B cell (primary cell): ENCODE measurements around the gene PRUNE1. TPM values are rescaled to one million over a fixed set of nuclear protein-coding genes. Genes with fewer than 3 reads are reported as not detected.

Experiments
- ATAC-seq: fragments of 200-7000 bp; cut with Tn5 transposase; one replicate; pipeline ENCODE4 v1.10.0; 2021; ENCODE audit warnings: low read depth, mild to moderate bottlenecking, moderate number of reproducible peaks, moderate library complexity
- CTCF ChIA-PET: fragments of 350-600 bp; sonication (Branson Sonifier 250); formaldehyde crosslinking; loops from one replicate; lab custom pipeline; 2021; ENCODE audit warnings: antibody characterized with exemption, inconsistent platforms; lab: Charles Lee
- POLR2A ChIA-PET: fragments of 350-600 bp; sonication (Branson Sonifier 250); formaldehyde crosslinking; loops from one replicate; lab custom pipeline; 2021; ENCODE audit warnings: antibody characterized with exemption; lab: Charles Lee
- DNase-seq: peaks from one replicate; pipeline ENCODE4 v3.0.0; 2013
- H2AFZ ChIP-seq: 2 replicates; pipeline ENCODE4 v1.6.1; 2012; ENCODE audit warnings: mild to moderate bottlenecking, low read depth, low read length; ENCODE audit not compliant: insufficient read depth, poor library complexity, severe bottlenecking
- H3K27ac ChIP-seq, 2 donors: 1 replicate in 1 of 2; 2 replicates in 1 of 2; pipeline ENCODE4 v1.5.1; 2012 to 2013; ENCODE audit warnings: low read length in 2 of 2, mild to moderate bottlenecking in 2 of 2, moderate library complexity in 1 of 2
- H3K27me3 ChIP-seq, 4 experiments: fragments of 200-600 bp in 1 of 4; sonication (generic) in 1 of 4; replicated peaks in 1 of 4; 1 replicate in 2 of 4; 2 replicates in 2 of 4; pipeline versions ENCODE4 v1.6.1 to v1.7.0; 2013 to 2016; ENCODE audit warnings: low read length in 3 of 4, mild to moderate bottlenecking in 2 of 4, mixed read lengths in 1 of 4, moderate library complexity in 1 of 4; ENCODE audit not compliant: insufficient read depth in 4 of 4, control insufficient read depth in 3 of 4; ENCODE audit errors: control extremely low read depth in 1 of 4
- H3K36me3 ChIP-seq, 2 experiments: replicated peaks in 1 of 2; 1 replicate in 1 of 2; 2 replicates in 1 of 2; pipeline versions ENCODE4 v1.6.1 to v1.7.1; 2013; ENCODE audit warnings: low read length in 1 of 2; ENCODE audit not compliant: insufficient read depth in 2 of 2, control insufficient read depth in 1 of 2; ENCODE audit errors: control extremely low read depth in 1 of 2, extremely low read depth in 1 of 2
- H3K4me1 ChIP-seq, 2 donors: fragments of 200-600 bp in 1 of 2; sonication (generic) in 1 of 2; 1 replicate in 1 of 2; 2 replicates in 1 of 2; pipeline versions ENCODE4 v1.5.1 to v1.6.1; 2013 to 2017; ENCODE audit warnings: low read length in 2 of 2; ENCODE audit not compliant: control insufficient read depth in 2 of 2, insufficient read depth in 2 of 2
- H3K4me2 ChIP-seq: replicated peaks from 2 replicates; pipeline ENCODE3; 2012; ENCODE audit warnings: mild to moderate bottlenecking, low read depth, low read length; ENCODE audit not compliant: poor library complexity, severe bottlenecking
- H3K4me3 ChIP-seq, 5 experiments: fragments of 200-600 bp in 1 of 5; sonication (generic) in 1 of 5; 1 replicate in 3 of 5; 2 replicates in 2 of 5; pipeline versions ENCODE4 v1.5.1 to v1.7.0; 2011 to 2016; ENCODE audit warnings: low read length in 4 of 5, mild to moderate bottlenecking in 4 of 5, low read depth in 2 of 5, control low read depth in 1 of 5, moderate library complexity in 1 of 5; ENCODE audit not compliant: insufficient read depth in 1 of 5; ENCODE audit errors: control extremely low read depth in 1 of 5, extremely low read depth in 1 of 5
- H3K79me2 ChIP-seq: fragments of 200-600 bp; sonication (generic); one replicate; pipeline ENCODE4 v1.6.0; 2016; ENCODE audit warnings: low read length; ENCODE audit not compliant: control insufficient read depth, insufficient read depth
- H3K9ac ChIP-seq: fragments of 200-600 bp; sonication (generic); 2 replicates; pipeline ENCODE4 v1.6.1; 2017; ENCODE audit warnings: mild to moderate bottlenecking, low read length, moderate library complexity
- H3K9me3 ChIP-seq, 3 donors: one replicate each; pipeline versions ENCODE4 v1.6.1 to v1.7.1; 2013; ENCODE audit warnings: low read length in 2 of 3; ENCODE audit not compliant: control insufficient read depth in 2 of 3, insufficient read depth in 1 of 3; ENCODE audit errors: control extremely low read depth in 1 of 3
- H4K20me1 ChIP-seq: 2 replicates; pipeline ENCODE4 v1.6.0; 2012; ENCODE audit warnings: mild to moderate bottlenecking, low read length; ENCODE audit not compliant: insufficient read depth, control insufficient read depth, poor library complexity, severe bottlenecking
- H3K27ac Mint-ChIP-seq: one replicate; pipeline ENCODE4 v1.8.0; 2021; ENCODE audit warnings: mixed read lengths
- H3K27me3 Mint-ChIP-seq: one replicate; pipeline ENCODE4 v1.8.0; 2021; ENCODE audit warnings: mixed read lengths
- H3K4me1 Mint-ChIP-seq: one replicate; pipeline ENCODE4 v1.8.0; 2021; ENCODE audit warnings: mixed read lengths
- H3K4me3 Mint-ChIP-seq: one replicate; pipeline ENCODE4 v1.8.0; 2021; ENCODE audit warnings: mixed read lengths
- H3K9me3 Mint-ChIP-seq: one replicate; pipeline ENCODE4 v1.8.0; 2022; ENCODE audit warnings: mixed read lengths; ENCODE audit not compliant: insufficient read depth
- EZH2 ChIP-seq: IDR thresholded peaks from 2 replicates; pipeline ENCODE4 v1.6.1; 2012; ENCODE audit warnings: borderline replicate concordance, low read depth, mild to moderate bottlenecking, moderate library complexity, low read length; ENCODE audit not compliant: insufficient read depth, poor library complexity, severe bottlenecking
- WGBS: methylation state at CpG from one replicate; pipeline ENCODE4 v1.1.5; 2013; ENCODE audit warnings: missing lambda C conversion rate; ENCODE audit not compliant: insufficient coverage; 5-methylcytosine and 5-hydroxymethylcytosine counted together
- intact Hi-C: fragments of 100-400 bp; cut with micrococcal nuclease; formaldehyde crosslinking; loops from one replicate; pipeline ENCODE4 v1.10.0; 2022
- polyA plus RNA-seq: library from polyadenylated mRNA; depleted of rRNA; stranded (reverse); fragments of >200 nt; gene quantifications from 2 replicates; pipeline ENCODE4 v1.2.3, GENCODE V29; 2012
- total RNA-seq, 2 donors: library from RNA; stranded (reverse); fragments of 120-200 nt in 1 of 2; gene quantifications; 1 replicate in 1 of 2; 2 replicates in 1 of 2; pipeline versions ENCODE4 v1.2.3 to v1.2.4, GENCODE V29; 2013 to 2022
- TF ChIP-seq, protein P1 (sequence below): fragments of 200-600 bp; IDR thresholded peaks from one replicate; pipeline ENCODE4 v1.8.0; 2022; ENCODE audit warnings: antibody characterized with exemption, mild to moderate bottlenecking

Gene PRUNE1
- total and polyA plus RNA-seq, 2 donors (not counting 1 experiment from before 2014, with no cell fraction given): 15.9 to 21.3 TPM

DNA sequence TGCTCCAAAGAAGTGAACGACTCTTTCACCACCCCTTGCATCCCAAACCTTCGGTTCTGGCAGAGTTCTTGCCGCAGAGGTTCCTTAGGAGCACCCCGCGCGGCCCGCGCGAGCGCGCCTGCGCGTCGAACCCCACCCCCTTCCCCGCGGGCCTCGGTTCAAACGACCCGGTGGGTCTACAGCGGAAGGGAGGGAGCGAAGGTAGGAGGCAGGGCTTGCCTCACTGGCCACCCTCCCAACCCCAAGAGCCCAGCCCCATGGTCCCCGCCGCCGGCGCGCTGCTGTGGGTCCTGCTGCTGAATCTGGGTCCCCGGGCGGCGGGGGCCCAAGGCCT lies 39.3 kb downstream of the PRUNE1 start, which contains the start of gene C1orf56:
Gene C1orf56, plus strand, starts transcription at position 161 of the 334 bp plus-strand sequence. Its CDS starts 97 bp downstream, at position 258.
- peak within 1 kb of the TSS; percentile 85 for H3K9ac ChIP-seq

More for the DNA sequence above, 39.3 kb downstream of the PRUNE1 start, which contains the start of gene C1orf56:
- Histone ChIP-seq H3K27me3 (no peaks in the 10 kb centered on the region), H3K4me2 (peak within 1 kb of the TSS; percentile 93), H3K4me3 (peak within 1 kb of the TSS; percentile 70 to 97 (median 93)), H4K20me1 (peaks cover 6% of the 10 kb centered on the region), H2AFZ (peak within 1 kb of the TSS; percentile 84), H3K27ac (peak within 1 kb of the TSS; percentile 71 to 75), H3K9me3 (no peaks in the 10 kb centered on the region), H3K36me3 (peaks cover 0 to 21% of the 10 kb centered on the region in 2 experiments), H3K4me1 (peaks cover 20 to 30% of the 10 kb centered on the region in 2 donors), H3K79me2 (peaks cover 13% of the 10 kb centered on the region)
- CTCF ChIA-PET: interaction anchor here (0.7 to 5.7 kb wide), 8 partner anchors 12 to 69 kb away, joined by 3 to 63 read pairs (median 5); partner anchors contain the start of genes CDC42SE1, GABPB2 and MLLT11
- no peak for TF ChIP-seq EZH2
- TF ChIP-seq, protein P1, sequence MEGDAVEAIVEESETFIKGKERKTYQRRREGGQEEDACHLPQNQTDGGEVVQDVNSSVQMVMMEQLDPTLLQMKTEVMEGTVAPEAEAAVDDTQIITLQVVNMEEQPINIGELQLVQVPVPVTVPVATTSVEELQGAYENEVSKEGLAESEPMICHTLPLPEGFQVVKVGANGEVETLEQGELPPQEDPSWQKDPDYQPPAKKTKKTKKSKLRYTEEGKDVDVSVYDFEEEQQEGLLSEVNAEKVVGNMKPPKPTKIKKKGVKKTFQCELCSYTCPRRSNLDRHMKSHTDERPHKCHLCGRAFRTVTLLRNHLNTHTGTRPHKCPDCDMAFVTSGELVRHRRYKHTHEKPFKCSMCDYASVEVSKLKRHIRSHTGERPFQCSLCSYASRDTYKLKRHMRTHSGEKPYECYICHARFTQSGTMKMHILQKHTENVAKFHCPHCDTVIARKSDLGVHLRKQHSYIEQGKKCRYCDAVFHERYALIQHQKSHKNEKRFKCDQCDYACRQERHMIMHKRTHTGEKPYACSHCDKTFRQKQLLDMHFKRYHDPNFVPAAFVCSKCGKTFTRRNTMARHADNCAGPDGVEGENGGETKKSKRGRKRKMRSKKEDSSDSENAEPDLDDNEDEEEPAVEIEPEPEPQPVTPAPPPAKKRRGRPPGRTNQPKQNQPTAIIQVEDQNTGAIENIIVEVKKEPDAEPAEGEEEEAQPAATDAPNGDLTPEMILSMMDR: no peak
- WGBS: 0% methylated on average over 18 of the region's 29 CpGs
- POLR2A ChIA-PET: interaction anchor here (0.6 to 3.9 kb wide), 6 partner anchors 11 to 505 kb away, joined by 3 to 29 read pairs (median 4); partner anchors contain the start of genes CDC42SE1 and GABPB2
- Mint-ChIP-seq H3K4me1 (peaks cover 42% of the 10 kb centered on the region), H3K27ac (peak within 1 kb of the TSS; percentile 94), H3K27me3 (no peaks in the 10 kb centered on the region), H3K9me3 (no peaks in the 10 kb centered on the region), H3K4me3 (peak within 1 kb of the TSS; percentile 96)
- ATAC-seq (peak; percentile 78), DNase-seq (peak; percentile 77)
- intact Hi-C loops: loop anchor here (2.0 kb wide), 2 partner anchors 23 to 109 kb away; partner anchors contain the start of gene TNFAIP8L2
